Peyer's patch (tissue), 4 donors: ENCODE data around the gene KRTAP2-1. TPM values are rescaled to one million over a fixed set of nuclear protein-coding genes. Genes with fewer than 3 reads are reported as not detected.
"Not testable (repeated sequence)": the region's sequence is repeated elsewhere in the genome, so short reads cannot be mapped to it uniquely, and the experiment has no call there.

Experiments used
- DNase-seq, 3 donors: peaks; one replicate each; pipeline ENCODE4 v3.0.0-alpha.2; 2017 to 2019
- H3K27ac ChIP-seq, 4 donors: fragments of 200-600 bp; sonication (generic); one replicate each; pipeline ENCODE4 v1.5.1; 2016 to 2019
- H3K27me3 ChIP-seq, 2 donors: fragments of 200-600 bp; sonication (generic); one replicate each; pipeline ENCODE4 v1.5.1; 2019
- H3K36me3 ChIP-seq, 3 donors: fragments of 200-600 bp; sonication (generic); one replicate each; pipeline ENCODE4 v1.5.1; 2016 to 2019
- H3K4me1 ChIP-seq, 4 donors: fragments of 200-600 bp; sonication (generic); one replicate each; pipeline ENCODE4 v1.5.1; 2016 to 2019
- H3K4me3 ChIP-seq, 4 donors: fragments of 200-600 bp; sonication (generic); 1 replicate in 3 of 4; 2 replicates in 1 of 4; pipeline ENCODE4 v1.5.1; 2016 to 2019; ENCODE audit warnings: mild to moderate bottlenecking in 1 of 4
- H3K9me3 ChIP-seq, 4 donors: fragments of 200-600 bp; sonication (generic); one replicate each; pipeline ENCODE4 v1.5.1; 2016 to 2019; ENCODE audit warnings: mild to moderate bottlenecking in 1 of 4
- CTCF ChIP-seq, 6 experiments: fragments of 450-650 bp in 4 of 6; fragments of 200-600 bp in 2 of 6; sonication (generic) in 1 of 6; IDR thresholded peaks; one replicate each; pipeline ENCODE4 v1.5.1; 2017 to 2019; ENCODE audit warnings: antibody characterized with exemption in 6 of 6, mild to moderate bottlenecking in 3 of 6, moderate library complexity in 1 of 6
- POLR2A ChIP-seq, 2 donors: fragments of 450-650 bp; IDR thresholded peaks; one replicate each; pipeline ENCODE4 v1.5.1; 2017; ENCODE audit warnings: antibody characterized with exemption in 2 of 2, mild to moderate bottlenecking in 2 of 2, moderate library complexity in 2 of 2
- total RNA-seq, 4 donors: library from RNA; depleted of rRNA; stranded (reverse); fragments of >200 nt; gene quantifications; one replicate each; pipeline ENCODE4 v1.1.0, GENCODE V29; 2016

The KRTAP2-1 gene
- total RNA-seq, 4 donors from 2014 or later, result not detected

GRCh38 chr17:41064301-41064700 is 17.2 kb upstream of the KRTAP2-1 start:
- Histone ChIP-seq H3K4me1 (no peaks in the 10 kb centered on the region), H3K36me3 (no peaks in the 10 kb centered on the region), H3K9me3 (no peaks in the 10 kb centered on the region), H3K27ac (no peak overlapping the region), H3K4me3 (no peak overlapping the region), H3K27me3 (no peaks in the 10 kb centered on the region)
- DNase-seq, result no peak
- no peak for TF ChIP-seq CTCF (IDR thresholded peaks at IDR 0.05)
- no peak for TF ChIP-seq POLR2A (IDR thresholded peaks at IDR 0.05)

GRCh38 chr17:41063449-41063848 is 16.3 kb upstream of the KRTAP2-1 start:
- H3K36me3 ChIP-seq, result no peaks in the 10 kb centered on the region

GRCh38 chr17:41061964-41062363 is 14.8 kb upstream of the KRTAP2-1 start:
- Histone ChIP-seq H3K27me3 (no peaks in the 10 kb centered on the region), H3K4me3 (no peak overlapping the region), H3K27ac (no peak overlapping the region), H3K4me1 (no peaks in the 10 kb centered on the region), H3K9me3 (no peaks in the 10 kb centered on the region), H3K36me3 (no peaks in the 10 kb centered on the region)
- no peak for DNase-seq
- TF ChIP-seq POLR2A (IDR thresholded peaks at IDR 0.05), result no peak
- no peak for TF ChIP-seq CTCF (IDR thresholded peaks at IDR 0.05)

More at GRCh38 chr17:41063449-41063848, 16.3 kb upstream of the KRTAP2-1 start:
- DNase-seq, result no peak
- Histone ChIP-seq H3K27ac (no peak overlapping the region), H3K27me3 (no peaks in the 10 kb centered on the region), H3K4me1 (no peaks in the 10 kb centered on the region), H3K4me3 (no peak overlapping the region), H3K9me3 (no peaks in the 10 kb centered on the region)
- TF ChIP-seq CTCF (IDR thresholded peaks at IDR 0.05) (no peak), POLR2A (IDR thresholded peaks at IDR 0.05) (no peak)

- no peaks in the 10 kb centered on the region for H3K27me3 ChIP-seq
- no peak within 1 kb of the TSS for H3K4me3 ChIP-seq
- no peaks in the 10 kb centered on the region for H3K9me3 ChIP-seq
- no peak for TF ChIP-seq CTCF (IDR thresholded peaks at IDR 0.05)
- no peak for TF ChIP-seq POLR2A (IDR thresholded peaks at IDR 0.05)
- DNase-seq, result no peak
- no peaks in the 10 kb centered on the region for H3K36me3 ChIP-seq
- no peak within 1 kb of the TSS for H3K27ac ChIP-seq
- H3K4me1 ChIP-seq, result no peaks in the 10 kb centered on the region
These were observed 13.0 kb upstream of the KRTAP2-1 start, which contains the start of gene KRTAP2-3 for GRCh38 chr17:41060052-41060604. Gene KRTAP2-3 (minus strand): TSS chr17:41060114. CDS start chr17:41060050, 64 bp downstream.

GRCh38 chr17:41059276-41060051 is 12.3 kb upstream of the KRTAP2-1 start:
- not testable (repeated sequence) for H3K9me3 ChIP-seq, H3K4me1 ChIP-seq, H3K27me3 ChIP-seq, DNase-seq, H3K36me3 ChIP-seq, H3K27ac ChIP-seq, H3K4me3 ChIP-seq

GRCh38 chr17:41058741-41059140 is 11.6 kb upstream of the KRTAP2-1 start:
- H3K27ac ChIP-seq, result no peak overlapping the region
- TF ChIP-seq POLR2A (IDR thresholded peaks at IDR 0.05), result no peak
- TF ChIP-seq CTCF (IDR thresholded peaks at IDR 0.05), result no peak

More at GRCh38 chr17:41058741-41059140, 11.6 kb upstream of the KRTAP2-1 start:
- Histone ChIP-seq H3K4me1 (no peaks in the 10 kb centered on the region), H3K36me3 (no peaks in the 10 kb centered on the region), H3K9me3 (no peaks in the 10 kb centered on the region), H3K27me3 (no peaks in the 10 kb centered on the region), H3K4me3 (no peak overlapping the region)
- no peak for DNase-seq
